C1 segment of cervical spinal cord (tissue), 14 donors: ENCODE measurements around the gene DCXR.

Source experiments
- DNase-seq, 14 donors: peaks; one replicate each; lab custom pipeline; 2025; lab: John Stamatoyannopoulos, UW

Gene DCXR

GRCh38 chr17:82073446-82073845 lies 35.9 kb upstream of the DCXR start:
- DNase-seq: no peak

- DNase-seq: no peak
These were observed 35.3 kb upstream of the DCXR start for GRCh38 chr17:82072827-82073226.

- no peak for DNase-seq
These were observed 33.1 kb upstream of the DCXR start for GRCh38 chr17:82070611-82071010.

- DNase-seq: peak in 9 of 14 donors; percentile 9 to 77 (median 38)
These were observed 28.3 kb upstream of the DCXR start, which contains the start of gene DUS1L for GRCh38 chr17:82065638-82066303. Gene DUS1L, minus strand, starts transcription at chr17:82065804. Its CDS starts 745 bp downstream, at chr17:82065059.

GRCh38 chr17:82065193-82065637 lies 27.7 kb upstream of the DCXR start:
- peak in 1 of 14 donors; percentile 36 for DNase-seq

GRCh38 chr17:82064433-82065192 lies 27.1 kb upstream of the DCXR start:
- DNase-seq: no peak

GRCh38 chr17:82063424-82064415 lies 26.2 kb upstream of the DCXR start:
- no peak for DNase-seq

GRCh38 chr17:82062984-82063368 lies 25.5 kb upstream of the DCXR start:
- no peak for DNase-seq

- DNase-seq: no peak
These were observed 24.8 kb upstream of the DCXR start for GRCh38 chr17:82062076-82062983.

GRCh38 chr17:82061047-82061925 lies 23.8 kb upstream of the DCXR start:
- DNase-seq: no peak

- no peak for DNase-seq
These were observed 23.1 kb upstream of the DCXR start for GRCh38 chr17:82060614-82061013.

- DNase-seq: no peak
These were observed 22.5 kb upstream of the DCXR start for GRCh38 chr17:82060001-82060380.

- DNase-seq: no peak
These were observed 21.9 kb upstream of the DCXR start for GRCh38 chr17:82059272-82060000.

GRCh38 chr17:82058855-82059249 lies 21.4 kb upstream of the DCXR start:
- DNase-seq: no peak

- DNase-seq: no peak
These were observed 20.8 kb upstream of the DCXR start for GRCh38 chr17:82058230-82058854.

GRCh38 chr17:82056729-82057621 lies 19.5 kb upstream of the DCXR start:
- no peak for DNase-seq

GRCh38 chr17:82055965-82056728 lies 18.6 kb upstream of the DCXR start:
- DNase-seq: no peak
